Activated T-cell treated with anti-CD3 and anti-CD28 coated beads for 4 hours (primary cell): ENCODE measurements around the gene RFX8.
"Not testable (repeated sequence)": the region's sequence is repeated elsewhere in the genome, so short reads cannot be mapped to it uniquely, and the experiment has no call there.

Experiments
- DNase-seq: peaks from one replicate; pipeline ENCODE4 v3.0.0-alpha.2; 2020

The RFX8 gene

GRCh38 chr2:101438555-101438954, 36.4 kb downstream of the RFX8 start:
- DNase-seq, result not testable (repeated sequence)

GRCh38 chr2:101435001-101435862, 39.7 kb downstream of the RFX8 start:
- DNase-seq, result no peak

GRCh38 chr2:101433465-101433864, 41.4 kb downstream of the RFX8 start:
- DNase-seq, result no peak

GRCh38 chr2:101432411-101433181, 42.3 kb downstream of the RFX8 start:
- no peak for DNase-seq

- no peak for DNase-seq
These were observed 43.4 kb downstream of the RFX8 start for GRCh38 chr2:101431486-101431885.

GRCh38 chr2:101430156-101430555, 44.8 kb downstream of the RFX8 start:
- no peak for DNase-seq

GRCh38 chr2:101429453-101429852, 45.5 kb downstream of the RFX8 start:
- no peak for DNase-seq

GRCh38 chr2:101428422-101429176, 46.3 kb downstream of the RFX8 start:
- DNase-seq, result no peak

- DNase-seq, result no peak
These were observed 47.2 kb downstream of the RFX8 start for GRCh38 chr2:101427743-101428142.

- no peak for DNase-seq
These were observed 47.7 kb downstream of the RFX8 start for GRCh38 chr2:101427240-101427639.

GRCh38 chr2:101426822-101427221, 48.1 kb downstream of the RFX8 start:
- no peak for DNase-seq

GRCh38 chr2:101420623-101421022, 54.3 kb downstream of the RFX8 start:
- DNase-seq, result no peak

GRCh38 chr2:101419096-101419663, 55.7 kb downstream of the RFX8 start:
- peak; percentile 68 for DNase-seq

- DNase-seq, result no peak
These were observed 56.3 kb downstream of the RFX8 start for GRCh38 chr2:101418460-101419095.

GRCh38 chr2:101416609-101417008, 58.3 kb downstream of the RFX8 start:
- no peak for DNase-seq

GRCh38 chr2:101415884-101416283, 59.0 kb downstream of the RFX8 start:
- no peak for DNase-seq

- DNase-seq, result no peak
These were observed 59.7 kb downstream of the RFX8 start for GRCh38 chr2:101415220-101415619.

GRCh38 chr2:101412092-101412694, 62.7 kb downstream of the RFX8 start:
- DNase-seq, result no peak

- no peak for DNase-seq
These were observed 64.2 kb downstream of the RFX8 start for GRCh38 chr2:101410746-101411145.

- no peak for DNase-seq
These were observed 64.8 kb downstream of the RFX8 start for GRCh38 chr2:101410114-101410513.

- no peak for DNase-seq
These were observed 65.2 kb downstream of the RFX8 start for GRCh38 chr2:101409699-101410098.

GRCh38 chr2:101408925-101409324, 66.0 kb downstream of the RFX8 start:
- DNase-seq, result no peak
